GM23248 (cell line): Measurements from ENCODE around the gene CNN2. TPM values are rescaled to one million over a fixed set of nuclear protein-coding genes. Genes with fewer than 3 reads are reported as not detected.

Experiments used
- DNase-seq: peaks from one replicate; pipeline ENCODE4 v3.0.0-alpha.2; 2015
- H2AFZ ChIP-seq: fragments of 200-600 bp; sonication (generic); 2 replicates; pipeline ENCODE4 v1.6.1; 2016; ENCODE audit warnings: antibody characterized with exemption
- H3F3A ChIP-seq: fragments of 200-600 bp; sonication (generic); 2 replicates; pipeline ENCODE4 v1.6.1; 2016; ENCODE audit warnings: mild to moderate bottlenecking, antibody characterized with exemption, mixed run types; ENCODE audit not compliant: insufficient read depth
- H3K27ac ChIP-seq: fragments of 200-600 bp; sonication (generic); 2 replicates; pipeline ENCODE4 v1.5.1; 2016; ENCODE audit warnings: mild to moderate bottlenecking
- H3K27me3 ChIP-seq: fragments of 200-600 bp; sonication (generic); replicated peaks from 2 replicates; pipeline ENCODE4 v1.6.1; 2016; ENCODE audit warnings: mild to moderate bottlenecking; ENCODE audit not compliant: insufficient read depth
- H3K36me3 ChIP-seq: fragments of 200-600 bp; sonication (generic); 2 replicates; pipeline ENCODE4 v1.6.1; 2016; ENCODE audit warnings: low read depth, mild to moderate bottlenecking
- H3K4me1 ChIP-seq: fragments of 200-600 bp; sonication (generic); 2 replicates; pipeline ENCODE4 v1.6.1; 2016; ENCODE audit warnings: mild to moderate bottlenecking; ENCODE audit not compliant: insufficient read depth
- H3K4me2 ChIP-seq: fragments of 200-600 bp; sonication (generic); one replicate; pipeline ENCODE4 v1.6.1; 2016; ENCODE audit warnings: mild to moderate bottlenecking; ENCODE audit not compliant: unreplicated experiment
- H3K4me3 ChIP-seq: fragments of 200-600 bp; sonication (generic); 2 replicates; pipeline ENCODE4 v1.5.1; 2016; ENCODE audit warnings: mild to moderate bottlenecking
- H3K79me2 ChIP-seq: fragments of 200-600 bp; sonication (generic); 2 replicates; pipeline ENCODE4 v1.6.1; 2016; ENCODE audit warnings: mild to moderate bottlenecking; ENCODE audit not compliant: insufficient read depth
- H3K9ac ChIP-seq: fragments of 200-600 bp; sonication (generic); 2 replicates; pipeline ENCODE4 v1.6.1; 2016; ENCODE audit warnings: mild to moderate bottlenecking
- H3K9me2 ChIP-seq: fragments of 200-600 bp; sonication (generic); 2 replicates; pipeline ENCODE4 v1.6.1; 2016; ENCODE audit warnings: mixed run types, mild to moderate bottlenecking, moderate library complexity; ENCODE audit not compliant: insufficient read depth
- H3K9me3 ChIP-seq: fragments of 200-600 bp; sonication (generic); one replicate; pipeline ENCODE4 v1.6.1; 2017; ENCODE audit warnings: low read depth
- H4K20me1 ChIP-seq: fragments of 200-600 bp; sonication (generic); 2 replicates; pipeline ENCODE4 v1.6.0; 2016; ENCODE audit not compliant: insufficient read depth
- EZH2 ChIP-seq: fragments of 200-600 bp; sonication (generic); IDR thresholded peaks from 2 replicates; pipeline ENCODE4 v1.6.1; 2018; ENCODE audit warnings: antibody characterized with exemption, mild to moderate bottlenecking; ENCODE audit not compliant: insufficient read depth, poor library complexity, severe bottlenecking
- EZH2phosphoT487 ChIP-seq: fragments of 200-600 bp; sonication (generic); IDR thresholded peaks from 2 replicates; pipeline ENCODE4 v1.6.1; 2018; ENCODE audit warnings: antibody characterized with exemption, moderate library complexity, mild to moderate bottlenecking, low read depth; ENCODE audit not compliant: insufficient read depth
- WGBS, 2 experiments: methylation state at CpG; one replicate each; pipeline ENCODE4 v1.1.6; 2015 to 2017; ENCODE audit warnings: low lambda C conversion rate in 2 of 2, low coverage in 1 of 2; ENCODE audit errors: missing lambda C conversion rate in 2 of 2; 5-methylcytosine and 5-hydroxymethylcytosine counted together
- in situ Hi-C: fragments of 300-500 bp; cut with MboI; formaldehyde crosslinking; loops from 2 replicates; pipeline ENCODE4 v1.15.0; 2020
- polyA plus RNA-seq: library from polyadenylated mRNA; unstranded; fragments of >200 nt; fragmentation: Nextera tagmentation; extraction: Ambion mirVana; gene quantifications from 2 replicates; pipeline ENCODE4 v1.2.1, GENCODE V29; 2016
- total RNA-seq: library from RNA; depleted of rRNA; stranded (reverse); fragments of >200 nt; shearing (Covaris generic); gene quantifications from 2 replicates; pipeline ENCODE4 v1.2.3, GENCODE V29; 2014

CNN2 gene
- total and polyA plus RNA-seq, 2 experiments from 2014 or later = 244 to 400 TPM

GRCh38 chr19:982567-983170 is 43.7 kb upstream of the CNN2 start:
- in situ Hi-C loops = loop anchor here (10.0 kb wide), 1 partner anchor 208 kb away; no protein-coding TSS in a partner anchor
- WGBS, 2 experiments = 1 to 2% methylated on average over 34 to 40 of the region's 46 CpGs
- H4K20me1 ChIP-seq = no peaks in the 10 kb centered on the region
- no peaks in the 10 kb centered on the region for H3K36me3 ChIP-seq
- H3K4me1 ChIP-seq = peaks cover 11% of the 10 kb centered on the region; the same call in 1 of the 2 replicates
- H3K9me3 ChIP-seq = no peaks in the 10 kb centered on the region
- 0 out of 2 replicates have a peak overlapping the region, but pooled peaks have one; percentile 81 for H3K27ac ChIP-seq
- peak overlapping the region; percentile 28; the same call in 1 of the 2 replicates for H3K9ac ChIP-seq
- TF ChIP-seq EZH2 (no peak), EZH2phosphoT487 (no peak)
- peak; percentile 80 for DNase-seq
- H2AFZ ChIP-seq = peak overlapping the region; percentile 97
- H3K4me2 ChIP-seq = peak overlapping the region; percentile 78
- H3K9me2 ChIP-seq = no peaks in the 10 kb centered on the region
- H3F3A ChIP-seq = peaks cover 6% of the 10 kb centered on the region
- H3K4me3 ChIP-seq = peak overlapping the region; percentile 65
- no peaks in the 10 kb centered on the region for H3K27me3 ChIP-seq
- H3K79me2 ChIP-seq = peaks cover 25% of the 10 kb centered on the region

- Histone ChIP-seq H3K27me3 (no peaks in the 10 kb centered on the region), H3K36me3 (no peaks in the 10 kb centered on the region), H4K20me1 (no peaks in the 10 kb centered on the region), H3K9me3 (no peaks in the 10 kb centered on the region), H2AFZ (peak within 1 kb of the TSS; percentile 97), H3K9ac (peak within 1 kb of the TSS; percentile 87), H3F3A (peaks cover 6% of the 10 kb centered on the region), H3K4me1 (peaks cover 11% of the 10 kb centered on the region; the same call in 1 of the 2 replicates), H3K4me3 (peak within 1 kb of the TSS; percentile 86), H3K79me2 (peaks cover 25% of the 10 kb centered on the region), H3K27ac (peak within 1 kb of the TSS; percentile 81), H3K4me2 (peak within 1 kb of the TSS; percentile 94), H3K9me2 (no peaks in the 10 kb centered on the region)
- no peak for TF ChIP-seq EZH2
- no peak for TF ChIP-seq EZH2phosphoT487
- WGBS, 2 experiments = 1% methylated on average over 60 to 63 of the region's 78 CpGs
- peak; percentile 98 for DNase-seq
- in situ Hi-C loops = loop anchor here (10.0 kb wide), 1 partner anchor 210 kb away; no protein-coding TSS in a partner anchor
These were observed 42.0 kb upstream of the CNN2 start, which contains the start of gene WDR18 for GRCh38 chr19:984165-984967. TSS of gene WDR18 (plus strand) at chr19:984345. CDS start at chr19:984354, 9 bp downstream.

GRCh38 chr19:986083-986482 is 40.3 kb upstream of the CNN2 start:
- Histone ChIP-seq H2AFZ (no peak overlapping the region), H3K9me3 (no peaks in the 10 kb centered on the region), H3K4me2 (no peak overlapping the region), H3F3A (peaks cover 11% of the 10 kb centered on the region), H3K36me3 (no peaks in the 10 kb centered on the region; the same call in 1 of the 2 replicates), H3K9me2 (no peaks in the 10 kb centered on the region), H3K27me3 (no peaks in the 10 kb centered on the region), H4K20me1 (no peaks in the 10 kb centered on the region), H3K4me1 (peaks cover 11% of the 10 kb centered on the region; the same call in 1 of the 2 replicates), H3K9ac (no peak overlapping the region), H3K4me3 (no peak overlapping the region), H3K79me2 (peaks cover 25% of the 10 kb centered on the region), H3K27ac (no peak overlapping the region)
- 91% methylated on average over 14 of the region's 14 CpGs for WGBS, 2 experiments
- TF ChIP-seq EZH2phosphoT487 = no peak
- no peak for TF ChIP-seq EZH2
- DNase-seq = no peak
- in situ Hi-C loops = loop anchor here (10.0 kb wide), 1 partner anchor 211 kb away; no protein-coding TSS in a partner anchor

GRCh38 chr19:988081-988480 is 38.3 kb upstream of the CNN2 start:
- Histone ChIP-seq H3K27me3 (no peaks in the 10 kb centered on the region), H3K27ac (no peak overlapping the region), H3K36me3 (no peaks in the 10 kb centered on the region; the same call in 1 of the 2 replicates), H3K9me2 (no peaks in the 10 kb centered on the region), H3K4me3 (no peak overlapping the region), H4K20me1 (no peaks in the 10 kb centered on the region), H3K4me1 (peaks cover 11% of the 10 kb centered on the region; the same call in 1 of the 2 replicates), H3K79me2 (peaks cover 25% of the 10 kb centered on the region), H3F3A (peaks cover 12% of the 10 kb centered on the region), H2AFZ (no peak overlapping the region), H3K9me3 (no peaks in the 10 kb centered on the region), H3K9ac (no peak overlapping the region), H3K4me2 (no peak overlapping the region)
- DNase-seq = no peak
- in situ Hi-C loops = loop anchor here (10.0 kb wide), 1 partner anchor 213 kb away; no protein-coding TSS in a partner anchor
- no peak for TF ChIP-seq EZH2phosphoT487
- no peak for TF ChIP-seq EZH2
- 81 to 88% methylated on average over 14 of the region's 14 CpGs for WGBS, 2 experiments
